CD4-positive, alpha-beta T cell treated with Interferon alpha-2 for 1 hour (primary cell): Measurements from ENCODE around the gene NUDT14.

Experiments
- DNase-seq, 2 donors: peaks; one replicate each; pipeline ENCODE4 v3.0.0-alpha.2; 2020 to 2022

The NUDT14 gene

DNA sequence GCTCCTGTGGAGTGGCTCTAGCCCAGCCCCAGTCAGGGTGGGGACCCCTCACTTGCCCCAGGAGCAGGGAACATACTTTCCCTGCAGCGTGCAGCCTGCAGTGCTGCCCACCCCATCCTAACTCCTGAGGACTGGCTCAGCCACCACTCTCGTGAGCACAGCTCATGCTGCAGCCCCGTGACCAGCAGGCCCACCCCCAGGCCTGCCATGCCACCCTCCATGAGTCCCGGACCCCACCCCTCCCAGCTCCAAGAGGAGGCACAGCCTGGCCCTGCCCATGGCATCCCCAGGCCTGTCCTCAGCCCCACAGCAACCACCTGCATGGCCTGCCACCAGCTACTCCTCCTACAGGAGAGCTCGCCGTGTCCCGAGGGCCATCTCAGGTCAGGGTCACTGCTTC, 8.6 kb downstream of the NUDT14 start:
- DNase-seq = no peak

DNA sequence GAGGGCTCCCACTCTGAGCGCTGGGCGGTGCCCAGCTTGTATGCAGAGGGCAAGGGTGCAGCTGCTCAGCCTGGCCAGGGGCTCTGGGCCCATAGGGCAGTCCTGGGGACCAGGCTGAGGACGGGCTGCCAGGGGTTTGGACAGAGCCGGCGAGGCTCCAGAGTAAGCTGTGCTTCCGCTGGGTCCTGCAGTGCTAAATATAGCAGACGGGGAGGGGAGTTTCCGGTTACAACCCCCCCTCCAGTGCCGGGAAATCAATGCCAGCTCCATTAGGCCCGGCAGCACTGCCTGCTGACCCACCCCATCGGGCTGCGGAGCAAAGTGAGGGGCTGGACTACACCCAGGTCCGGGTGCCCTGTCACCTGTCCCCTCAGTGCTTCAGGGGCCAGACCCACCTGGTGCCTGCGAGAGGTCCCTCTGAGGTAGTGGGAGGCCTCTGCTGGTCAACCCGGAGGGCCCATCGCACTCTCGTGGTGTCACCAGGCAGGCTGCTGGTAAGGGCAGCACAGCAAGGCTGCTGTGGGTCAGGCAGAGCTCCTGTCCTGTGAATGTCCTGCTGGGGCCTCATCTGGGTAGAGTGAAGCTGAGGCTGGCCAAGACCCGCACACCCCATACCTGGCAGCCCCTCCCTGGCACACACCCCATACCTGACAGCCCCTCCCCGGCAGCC, 10.0 kb downstream of the NUDT14 start:
- DNase-seq = no peak

DNA sequence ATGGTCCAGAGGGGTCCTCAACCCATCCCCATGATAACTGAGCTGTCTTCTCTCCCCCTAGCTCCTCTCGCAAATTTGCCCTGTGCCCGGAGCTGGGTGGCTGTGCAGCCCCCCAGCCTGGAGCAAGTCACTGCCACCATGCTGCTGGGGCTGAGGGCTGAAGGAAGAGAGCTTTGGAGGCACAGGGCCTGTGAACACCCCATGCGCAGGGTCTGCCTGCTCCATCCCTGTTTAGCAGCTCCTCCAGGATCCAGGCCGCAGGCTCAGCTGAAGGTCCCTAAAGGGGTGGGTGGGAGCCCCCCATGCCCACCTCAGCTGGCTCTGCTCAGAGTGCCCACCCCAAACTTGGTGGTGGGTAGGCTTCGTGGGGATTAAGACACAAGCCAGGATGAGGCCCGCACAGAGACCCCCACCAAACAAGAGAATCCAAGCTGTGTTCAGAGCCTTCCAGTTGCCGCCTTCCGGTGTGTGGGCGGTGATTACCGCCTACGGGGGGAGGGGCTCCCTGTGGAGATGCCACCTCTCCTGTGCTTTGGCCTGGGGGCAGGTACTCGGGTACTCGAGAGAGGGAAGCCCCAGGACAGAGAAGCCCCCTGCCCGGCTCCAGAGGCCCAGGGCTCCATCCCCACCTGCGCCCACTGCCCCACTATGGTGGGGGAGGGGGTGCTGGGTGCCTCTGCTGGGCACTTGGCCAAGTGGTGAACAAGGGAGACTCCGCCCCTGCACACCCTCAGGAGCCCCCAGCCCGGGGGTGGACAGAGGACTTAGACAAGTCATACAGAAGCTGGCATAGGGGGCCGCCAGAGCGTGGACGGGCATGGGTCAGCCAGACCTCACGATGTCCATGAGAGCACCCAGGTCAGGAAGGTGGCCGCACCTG, 11.1 kb downstream of the NUDT14 start:
- DNase-seq = no peak

DNA sequence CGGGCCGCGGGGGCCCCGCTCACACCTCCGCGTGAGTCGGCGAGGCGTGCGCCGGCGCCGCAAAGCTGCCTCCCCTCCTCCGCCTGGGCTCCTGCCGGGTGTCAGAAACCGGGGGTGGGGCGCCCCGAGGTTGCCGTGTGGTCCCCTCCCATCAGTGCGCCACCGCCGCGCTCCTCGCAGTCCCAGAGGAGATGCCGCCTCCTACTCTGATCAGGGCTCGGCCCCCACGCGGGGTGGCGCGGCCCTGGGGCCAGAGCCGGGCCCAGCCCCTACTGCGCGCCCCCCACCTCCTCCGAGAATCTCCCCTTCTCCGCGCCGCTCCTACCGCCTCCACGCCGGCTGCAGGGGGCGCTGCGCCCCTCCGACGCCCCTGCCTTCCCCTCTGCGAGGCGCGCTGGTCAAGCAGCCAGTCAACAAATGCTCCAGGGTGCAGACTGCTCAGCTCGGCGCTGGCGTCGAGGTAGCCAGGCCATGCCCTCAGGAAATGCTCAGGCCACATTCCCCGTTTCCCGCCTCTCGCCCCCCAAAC, 12.1 kb downstream of the NUDT14 start:
- DNase-seq = peak in 1 of 2 donors; percentile 43

DNA sequence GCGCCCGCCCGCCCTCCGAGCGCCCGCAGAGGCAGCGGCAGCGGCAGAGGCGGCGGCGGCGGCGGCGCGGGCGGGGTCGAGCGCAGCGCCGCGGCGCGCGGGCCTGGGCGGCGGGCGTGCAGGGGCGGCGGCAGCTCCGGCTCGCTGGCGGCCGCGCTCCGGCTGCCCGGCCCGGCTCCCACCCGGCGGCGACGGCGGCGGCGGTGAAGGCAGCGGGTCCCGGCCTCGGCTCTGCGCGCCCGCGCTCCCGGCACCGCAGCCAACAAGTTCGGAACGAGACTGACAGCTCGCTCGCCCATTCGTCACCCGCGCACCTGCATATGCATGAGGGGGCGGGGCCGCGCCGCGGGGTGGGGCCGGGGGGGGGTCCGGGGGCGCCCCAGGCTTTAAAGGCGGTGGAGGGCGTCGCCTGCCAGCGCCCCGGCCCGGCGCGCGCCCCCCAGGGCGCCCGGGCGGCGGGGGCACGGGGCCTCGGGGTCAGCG, 12.6 kb downstream of the NUDT14 start, which contains the start of gene JAG2:
Gene JAG2, minus strand, starts transcription at position 281 of the 483 bp plus-strand sequence. CDS start 356 bp downstream, outside the sequence.
- peak; percentile 28 to 65 for DNase-seq

DNA sequence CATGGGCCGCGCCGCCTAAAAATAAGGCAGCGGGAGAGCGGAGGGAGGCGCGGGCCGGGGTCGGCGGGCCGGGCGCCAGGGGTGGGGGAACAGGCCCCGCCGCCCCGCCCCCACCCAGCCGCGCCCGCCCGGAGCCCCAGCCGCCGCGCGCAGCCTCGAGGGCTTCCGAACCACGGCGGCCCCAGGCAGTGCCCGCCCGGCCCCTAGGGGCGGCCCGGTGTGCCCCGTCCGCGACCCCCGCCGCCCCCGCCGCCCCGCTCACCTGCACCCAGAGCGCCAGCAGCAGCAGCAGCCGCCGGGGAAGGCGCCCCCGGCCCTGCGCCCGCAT, 13.1 kb downstream of the NUDT14 start:
- no peak for DNase-seq

DNA sequence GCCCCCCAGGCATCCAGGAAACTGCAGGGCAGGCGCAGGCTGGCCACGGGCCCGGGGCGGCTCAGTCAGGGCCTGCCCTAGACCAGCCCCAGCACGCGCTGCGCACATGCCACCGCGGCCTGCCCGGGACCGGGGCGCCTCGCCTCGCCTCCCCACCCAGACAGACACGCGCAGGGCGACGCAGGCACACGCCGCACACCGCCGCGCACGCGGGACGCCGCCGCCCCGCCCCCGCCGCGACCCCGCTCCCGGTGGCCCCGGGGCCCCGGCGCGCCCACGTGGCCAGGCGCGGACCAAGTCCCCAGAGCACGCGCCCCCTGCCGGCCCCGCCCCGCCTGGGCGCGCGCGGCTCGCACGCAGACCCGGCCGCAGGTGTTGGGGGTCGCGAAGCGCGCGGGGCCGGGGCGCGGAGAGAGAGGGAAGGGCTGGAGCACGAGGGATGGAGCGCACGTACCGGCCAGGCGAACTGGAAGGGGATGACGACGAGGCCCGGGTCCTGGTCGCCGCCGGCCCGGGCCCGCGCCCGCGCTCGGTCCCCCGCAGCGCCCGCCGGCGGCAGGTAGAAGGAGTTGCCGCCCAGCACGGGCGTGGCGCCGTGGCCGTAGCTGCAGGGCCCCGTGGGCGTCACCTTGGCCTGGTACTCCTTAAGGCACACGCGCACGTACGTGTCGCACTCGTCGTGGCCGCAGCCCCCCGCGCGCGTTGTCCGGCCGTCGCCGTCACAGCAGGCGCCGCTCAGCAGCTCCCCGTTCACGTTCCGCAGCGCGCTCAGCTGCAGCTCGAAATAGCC, 13.6 kb downstream of the NUDT14 start:
- DNase-seq = no peak

- no peak for DNase-seq
Measured at GRCh38 chr14:105166571-105167302, 14.4 kb downstream of the NUDT14 start.

- no peak for DNase-seq
Measured at GRCh38 chr14:105165761-105166485, 15.2 kb downstream of the NUDT14 start.

GRCh38 chr14:105165134-105165704, 15.9 kb downstream of the NUDT14 start:
- no peak for DNase-seq

- DNase-seq = no peak
Measured at GRCh38 chr14:105163040-105163742, 17.9 kb downstream of the NUDT14 start.

GRCh38 chr14:105162669-105162979, 18.5 kb downstream of the NUDT14 start:
- DNase-seq = no peak

GRCh38 chr14:105161964-105162668, 19.0 kb downstream of the NUDT14 start:
- DNase-seq = no peak

GRCh38 chr14:105161309-105161708, 19.8 kb downstream of the NUDT14 start:
- no peak for DNase-seq

DNA sequence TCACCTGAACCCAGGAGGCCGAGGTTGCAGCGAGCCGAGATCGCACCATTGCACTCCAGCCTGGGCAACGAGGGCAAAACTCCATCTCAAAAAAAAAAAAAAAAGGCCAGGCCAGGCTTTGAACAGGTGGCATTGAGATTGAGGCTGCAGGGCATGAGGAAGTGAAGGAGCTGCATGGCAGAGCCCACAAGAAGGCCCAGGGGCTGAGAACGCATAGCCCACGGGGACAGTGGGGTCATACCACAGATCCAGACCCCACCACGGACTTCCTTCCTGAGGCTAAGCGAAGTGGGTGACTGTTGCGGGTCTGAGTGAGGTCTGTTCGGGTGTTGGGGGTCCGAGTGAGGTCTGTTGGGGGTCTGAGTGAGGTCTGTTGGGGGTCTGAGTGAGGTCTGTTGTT, 20.3 kb downstream of the NUDT14 start:
- no peak for DNase-seq

- no peak for DNase-seq
Measured at GRCh38 chr14:105159344-105159743, 21.8 kb downstream of the NUDT14 start.

DNA sequence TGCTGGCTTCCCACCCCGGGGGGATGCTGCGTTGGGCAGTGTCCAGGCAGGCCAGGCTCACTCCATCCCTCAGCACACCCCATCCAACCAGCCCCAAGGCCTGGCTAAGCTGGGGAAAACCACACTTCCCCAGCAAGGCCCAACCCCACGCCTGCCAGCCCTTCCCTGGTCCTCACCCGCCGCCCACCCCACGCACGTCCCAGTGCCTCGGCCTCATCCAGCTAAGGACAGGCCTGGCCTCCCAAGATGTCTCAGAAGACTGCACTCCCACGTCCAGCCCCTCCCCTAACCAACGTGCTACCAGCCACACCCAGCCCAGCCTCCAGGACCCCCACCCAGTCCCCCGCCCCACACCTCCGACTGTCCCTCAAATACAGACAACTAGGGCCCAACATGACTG, 22.3 kb downstream of the NUDT14 start:
- no peak for DNase-seq

DNA sequence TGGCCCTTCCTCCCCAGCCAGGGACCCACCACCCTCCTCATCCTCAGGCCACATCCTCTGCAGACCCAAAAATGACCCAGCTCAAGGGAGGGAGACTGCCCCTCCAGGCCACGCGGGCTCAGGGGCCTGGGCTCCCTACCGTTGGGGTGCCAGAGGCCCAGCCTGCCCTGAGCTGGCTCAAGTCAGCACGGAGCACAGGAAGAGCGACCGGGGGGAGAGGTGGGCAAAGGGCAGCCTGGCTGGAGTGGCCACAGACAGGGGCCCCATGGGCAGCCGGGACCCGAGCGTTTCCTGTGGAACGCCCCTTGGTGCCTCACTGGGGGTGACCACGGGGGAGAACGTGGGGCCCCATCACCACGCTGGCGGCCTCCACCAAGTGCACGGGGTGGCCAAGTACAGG, 23.2 kb downstream of the NUDT14 start:
- no peak for DNase-seq

DNA sequence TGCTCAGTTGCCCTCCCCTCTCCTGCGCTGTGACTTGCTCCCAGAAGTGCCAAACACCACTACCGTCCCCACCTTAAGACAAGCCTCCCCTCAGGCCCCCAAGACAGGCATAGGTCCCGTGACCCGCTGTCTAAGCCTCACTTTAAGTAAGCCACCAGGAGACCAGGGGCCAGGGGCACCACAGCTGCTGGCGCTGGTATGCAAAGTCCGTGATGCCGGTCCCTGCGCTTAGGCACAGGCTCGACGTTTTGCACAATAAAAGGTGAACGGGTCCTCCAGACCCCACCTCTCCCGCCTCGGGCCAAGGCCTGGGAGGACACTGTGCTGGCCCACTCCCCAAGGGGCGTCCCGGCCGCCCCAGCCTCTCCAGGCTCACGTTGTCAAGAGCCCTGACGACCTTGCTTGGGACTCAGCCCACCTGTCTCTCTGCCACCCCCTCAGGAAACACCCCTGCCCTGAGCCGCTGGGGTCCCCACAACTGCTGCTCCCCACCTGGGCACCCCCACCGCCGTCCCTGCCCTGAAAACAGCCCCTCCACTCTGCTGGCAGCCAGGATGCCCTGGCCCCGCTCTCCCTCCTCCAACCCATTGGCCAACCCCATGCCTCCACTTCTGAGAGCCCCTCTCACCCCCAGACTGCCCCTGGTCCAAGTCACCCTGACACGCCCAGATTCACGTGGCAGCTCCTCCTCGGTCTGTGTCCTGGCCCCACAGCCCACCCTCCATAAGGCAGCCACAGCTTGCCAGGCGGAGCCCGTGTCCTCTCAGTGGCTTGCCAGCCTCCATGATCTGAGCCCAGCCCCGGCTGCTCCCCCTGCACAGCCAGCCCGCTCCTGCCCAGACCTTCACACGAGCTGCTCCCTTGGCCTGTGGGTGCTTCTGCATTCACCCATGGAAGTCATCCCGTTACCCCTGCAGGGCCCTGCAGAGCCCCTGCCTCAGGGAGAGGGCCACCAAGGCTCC, 24.4 kb downstream of the NUDT14 start:
- DNase-seq = no peak
